Smooth muscle cell (in vitro differentiated cells): ENCODE measurements around the gene SPINK6. TPM values are rescaled to one million over a fixed set of nuclear protein-coding genes. Genes with fewer than 3 reads are reported as not detected.

Experiments
- DNase-seq: peaks from one replicate; lab custom pipeline; 2025; ENCODE audit not compliant: unreplicated experiment; lab: John Stamatoyannopoulos, UW
- H2AFZ ChIP-seq: fragments of 200-600 bp; sonication (generic); 2 replicates; pipeline ENCODE4 v1.6.0; 2016; ENCODE audit warnings: antibody characterized with exemption, low read depth, mild to moderate bottlenecking
- H3F3A ChIP-seq: fragments of 200-600 bp; sonication (generic); 2 replicates; pipeline ENCODE4 v1.6.0; 2017; ENCODE audit warnings: antibody characterized with exemption, low read depth
- H3K27ac ChIP-seq: fragments of 200-600 bp; sonication (generic); 2 replicates; pipeline ENCODE4 v1.5.1; 2016; ENCODE audit warnings: low read depth, mild to moderate bottlenecking
- H3K27me3 ChIP-seq: fragments of 200-600 bp; sonication (generic); 2 replicates; pipeline ENCODE4 v1.6.1; 2016; ENCODE audit warnings: low read depth, mild to moderate bottlenecking
- H3K36me3 ChIP-seq: fragments of 200-600 bp; sonication (generic); 2 replicates; pipeline ENCODE4 v1.5.1; 2016; ENCODE audit warnings: low read depth
- H3K4me1 ChIP-seq: fragments of 200-600 bp; sonication (generic); 2 replicates; pipeline ENCODE4 v1.5.1; 2016; ENCODE audit warnings: low read depth
- H3K4me2 ChIP-seq: fragments of 200-600 bp; sonication (generic); 2 replicates; pipeline ENCODE4 v1.6.0; 2016; ENCODE audit warnings: mild to moderate bottlenecking
- H3K4me3 ChIP-seq: fragments of 200-600 bp; sonication (generic); 2 replicates; pipeline ENCODE4 v1.5.1; 2016; ENCODE audit warnings: mild to moderate bottlenecking
- H3K79me2 ChIP-seq: fragments of 200-600 bp; sonication (generic); 2 replicates; pipeline ENCODE4 v1.6.0; 2016; ENCODE audit warnings: low read depth, mild to moderate bottlenecking
- H3K9ac ChIP-seq: fragments of 200-600 bp; sonication (generic); 2 replicates; pipeline ENCODE4 v1.6.0; 2016; ENCODE audit warnings: low read depth
- H3K9me3 ChIP-seq: fragments of 200-600 bp; sonication (generic); replicated peaks from 2 replicates; pipeline ENCODE4 v1.5.1; 2016; ENCODE audit warnings: low read depth
- H4K20me1 ChIP-seq: fragments of 200-600 bp; sonication (generic); 2 replicates; pipeline ENCODE4 v1.6.0; 2016; ENCODE audit warnings: low read depth
- WGBS: methylation state at CpG from one replicate; pipeline ENCODE4 v1.1.7; 2016; ENCODE audit warnings: low lambda C conversion rate; 5-methylcytosine and 5-hydroxymethylcytosine counted together
- polyA plus RNA-seq: library from polyadenylated mRNA; unstranded; fragments of >200 nt; fragmentation: Nextera tagmentation; extraction: Ambion mirVana; gene quantifications from 2 replicates; pipeline ENCODE4 v1.2.1, GENCODE V29; 2016
- total RNA-seq: library from RNA; depleted of rRNA; stranded (reverse); fragments of >200 nt; gene quantifications from 2 replicates; pipeline ENCODE4 v1.2.3, GENCODE V29; 2014
- TF ChIP-seq, protein P1 (sequence below): fragments of 200-600 bp; sonication (generic); IDR thresholded peaks from 2 replicates; pipeline ENCODE4 v1.5.1; 2017; ENCODE audit warnings: borderline replicate concordance, mild to moderate bottlenecking, antibody characterized with exemption; ENCODE audit not compliant: insufficient read depth, poor library complexity, severe bottlenecking

Gene SPINK6
- total RNA-seq, result 102 and 218 TPM in 2 replicates
- polyA plus RNA-seq, result 112 and 193 TPM in 2 replicates

- no peaks in the 10 kb centered on the region for H4K20me1 ChIP-seq
- H3K9me3 ChIP-seq, result no peaks in the 10 kb centered on the region
- TF ChIP-seq, protein P1, sequence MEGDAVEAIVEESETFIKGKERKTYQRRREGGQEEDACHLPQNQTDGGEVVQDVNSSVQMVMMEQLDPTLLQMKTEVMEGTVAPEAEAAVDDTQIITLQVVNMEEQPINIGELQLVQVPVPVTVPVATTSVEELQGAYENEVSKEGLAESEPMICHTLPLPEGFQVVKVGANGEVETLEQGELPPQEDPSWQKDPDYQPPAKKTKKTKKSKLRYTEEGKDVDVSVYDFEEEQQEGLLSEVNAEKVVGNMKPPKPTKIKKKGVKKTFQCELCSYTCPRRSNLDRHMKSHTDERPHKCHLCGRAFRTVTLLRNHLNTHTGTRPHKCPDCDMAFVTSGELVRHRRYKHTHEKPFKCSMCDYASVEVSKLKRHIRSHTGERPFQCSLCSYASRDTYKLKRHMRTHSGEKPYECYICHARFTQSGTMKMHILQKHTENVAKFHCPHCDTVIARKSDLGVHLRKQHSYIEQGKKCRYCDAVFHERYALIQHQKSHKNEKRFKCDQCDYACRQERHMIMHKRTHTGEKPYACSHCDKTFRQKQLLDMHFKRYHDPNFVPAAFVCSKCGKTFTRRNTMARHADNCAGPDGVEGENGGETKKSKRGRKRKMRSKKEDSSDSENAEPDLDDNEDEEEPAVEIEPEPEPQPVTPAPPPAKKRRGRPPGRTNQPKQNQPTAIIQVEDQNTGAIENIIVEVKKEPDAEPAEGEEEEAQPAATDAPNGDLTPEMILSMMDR, result no peak
- 78% methylated on average over 2 of the region's 2 CpGs for WGBS
- H3K79me2 ChIP-seq, result no peaks in the 10 kb centered on the region
- DNase-seq, result no peak
- no peaks in the 10 kb centered on the region for H3F3A ChIP-seq
- no peak within 1 kb of the TSS for H3K4me3 ChIP-seq
- peak within 1 kb of the TSS; percentile 27 for H3K9ac ChIP-seq
- peak within 1 kb of the TSS; percentile 59 for H3K27ac ChIP-seq
- H3K36me3 ChIP-seq, result no peaks in the 10 kb centered on the region
- H3K4me2 ChIP-seq, result no peak within 1 kb of the TSS
- H3K27me3 ChIP-seq, result peaks cover 5% of the 10 kb centered on the region
- H2AFZ ChIP-seq, result no peak within 1 kb of the TSS
- H3K4me1 ChIP-seq, result no peaks in the 10 kb centered on the region
Measured at GRCh38 chr5:148202531-148203203, at the start of gene SPINK6. Gene SPINK6 (plus strand): TSS chr5:148203042. CDS start chr5:148203097, 55 bp downstream.

GRCh38 chr5:148156609-148157008 is 46.2 kb upstream of the SPINK6 start:
- Histone ChIP-seq H3K4me1 (no peaks in the 10 kb centered on the region), H3K27me3 (no peaks in the 10 kb centered on the region), H3F3A (no peaks in the 10 kb centered on the region), H2AFZ (no peak overlapping the region), H3K9me3 (no peaks in the 10 kb centered on the region), H3K4me2 (no peak overlapping the region), H3K4me3 (no peak overlapping the region), H3K27ac (no peak overlapping the region), H4K20me1 (no peaks in the 10 kb centered on the region), H3K79me2 (no peaks in the 10 kb centered on the region), H3K36me3 (no peaks in the 10 kb centered on the region), H3K9ac (no peak overlapping the region)
- DNase-seq, result no peak
- TF ChIP-seq, protein P1, result no peak
- 94% methylated on average over 1 of the region's 1 CpG for WGBS

DNA sequence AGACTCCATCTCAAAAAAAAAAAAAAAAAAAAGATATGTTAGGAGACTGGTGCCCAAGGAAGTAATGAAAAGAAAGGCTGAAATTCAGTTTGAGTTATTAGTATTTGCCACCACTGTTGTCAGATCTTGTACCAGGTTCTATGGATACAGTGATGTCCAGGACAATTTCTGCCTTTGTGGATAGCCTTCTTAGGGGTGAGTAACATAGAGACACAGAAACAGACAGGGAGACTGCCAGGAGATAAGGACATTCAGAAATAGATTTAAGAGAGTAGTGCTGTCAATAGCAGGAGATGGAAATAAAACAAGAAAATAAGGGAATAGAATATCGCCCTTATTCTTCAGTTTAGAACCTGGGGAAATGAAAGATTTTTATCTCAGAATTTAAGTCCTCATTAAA is 40.8 kb upstream of the SPINK6 start:
- Histone ChIP-seq H3K4me2 (no peak overlapping the region), H3K27ac (no peak overlapping the region), H3K27me3 (no peaks in the 10 kb centered on the region), H2AFZ (no peak overlapping the region), H3K79me2 (no peaks in the 10 kb centered on the region), H3K36me3 (no peaks in the 10 kb centered on the region), H3K4me3 (no peak overlapping the region), H3K9ac (no peak overlapping the region), H4K20me1 (no peaks in the 10 kb centered on the region), H3F3A (no peaks in the 10 kb centered on the region), H3K4me1 (no peaks in the 10 kb centered on the region), H3K9me3 (no peaks in the 10 kb centered on the region)
- WGBS, result 100% methylated on average over 1 of the region's 1 CpG
- TF ChIP-seq, protein P1, result no peak
- no peak for DNase-seq

- 78% methylated on average over 1 of the region's 1 CpG for WGBS
- H4K20me1 ChIP-seq, result no peaks in the 10 kb centered on the region
Measured at GRCh38 chr5:148163345-148163744, 39.5 kb upstream of the SPINK6 start.

More at GRCh38 chr5:148163345-148163744, 39.5 kb upstream of the SPINK6 start:
- Histone ChIP-seq H3K4me2 (no peak overlapping the region), H3K36me3 (no peaks in the 10 kb centered on the region), H2AFZ (no peak overlapping the region), H3K4me3 (no peak overlapping the region), H3K79me2 (no peaks in the 10 kb centered on the region), H3F3A (no peaks in the 10 kb centered on the region), H3K27me3 (no peaks in the 10 kb centered on the region), H3K9ac (no peak overlapping the region), H3K27ac (no peak overlapping the region), H3K4me1 (no peaks in the 10 kb centered on the region), H3K9me3 (no peaks in the 10 kb centered on the region)
- DNase-seq, result no peak
- TF ChIP-seq, protein P1, result no peak
